GM12878 (cell line): ENCODE data around the gene CLCC1. TPM values are rescaled to one million over a fixed set of nuclear protein-coding genes. Genes with fewer than 3 reads are reported as not detected.

Experiments used
- ATAC-seq: fragments of 200-7000 bp; cut with Tn5 transposase; 3 replicates; pipeline ENCODE4 v1.9.1; 2020; ENCODE audit warnings: mild to moderate bottlenecking, moderate library complexity
- BruUV-seq: library from RNA; stranded (reverse); fragments of 400-500 nt; replicated peaks from 2 replicates; lab custom pipeline; 2021; lab: Mats Ljungman, UMichigan
- CTCF ChIA-PET: fragments of 300-600 bp; sonication (Branson Sonifier 250); formaldehyde crosslinking; extraction: SDS; loops from one replicate; lab custom pipeline; 2021; ENCODE audit warnings: inconsistent platforms; lab: Yijun Ruan, JAX
- POLR2A ChIA-PET: fragments of 350-600 bp; formaldehyde crosslinking; extraction: SDS; loops from one replicate; lab custom pipeline; 2021; ENCODE audit warnings: inconsistent platforms; lab: Charles Lee
- RAD21 ChIA-PET: fragments of 300-600 bp; sonication (Branson Sonifier 250); formaldehyde crosslinking; loops from one replicate; lab custom pipeline; 2023; ENCODE audit warnings: antibody characterized with exemption; ENCODE audit not compliant: unreplicated experiment; lab: Charles Lee
- SMC1A ChIA-PET: fragments of 300-600 bp; sonication (Branson Sonifier 250); formaldehyde crosslinking; loops from one replicate; lab custom pipeline; 2023; ENCODE audit not compliant: unreplicated experiment, uncharacterized antibody; lab: Charles Lee
- DNase-seq: peaks from one replicate; pipeline ENCODE4 v3.0.0-alpha.2; 2011; ENCODE audit warnings: low read depth, low spot score
- FAIRE-seq: peaks from 3 replicates; lab custom pipeline; 2011; peaks lifted over from hg19 to GRCh38; lab: Jason Lieb, UNC
- H2AFZ ChIP-seq: 2 replicates; pipeline ENCODE4 v1.6.0; 2011; ENCODE audit warnings: low read depth, low read length, control low read depth; ENCODE audit not compliant: control insufficient read depth
- H3K27ac ChIP-seq: 2 replicates; pipeline ENCODE4 v1.5.1; 2011; ENCODE audit warnings: control low read depth; ENCODE audit not compliant: control insufficient read depth, insufficient read depth
- H3K27me3 ChIP-seq, 2 experiments: replicated peaks in 1 of 2; 2 replicates each; pipeline versions ENCODE4 v1.6.0 to v1.6.1; 2011; ENCODE audit warnings: low read length in 1 of 2; ENCODE audit not compliant: control insufficient read depth in 2 of 2, insufficient read depth in 2 of 2
- H3K36me3 ChIP-seq, 2 experiments: 2 replicates each; pipeline ENCODE4 v1.5.1; 2011; ENCODE audit warnings: low read length in 1 of 2; ENCODE audit not compliant: control insufficient read depth in 2 of 2, insufficient read depth in 2 of 2
- H3K4me1 ChIP-seq: 2 replicates; pipeline ENCODE4 v1.6.1; 2011; ENCODE audit warnings: mild to moderate bottlenecking, low read length, moderate library complexity, mixed read lengths; ENCODE audit not compliant: control insufficient read depth, insufficient read depth
- H3K4me2 ChIP-seq: 2 replicates; pipeline ENCODE4 v1.6.0; 2011; ENCODE audit warnings: control low read depth; ENCODE audit not compliant: control insufficient read depth, insufficient read depth
- H3K4me3 ChIP-seq: fragments of 200-600 bp; sonication (generic); 2 replicates; pipeline ENCODE4 v1.5.1; 2016
- H3K79me2 ChIP-seq: 2 replicates; pipeline ENCODE4 v1.6.0; 2011; ENCODE audit warnings: low read length; ENCODE audit not compliant: control insufficient read depth, insufficient read depth
- H3K9ac ChIP-seq: 2 replicates; pipeline ENCODE4 v1.8.0; 2011; ENCODE audit warnings: low read length, control low read depth, mixed read lengths; ENCODE audit not compliant: control insufficient read depth, insufficient read depth
- H3K9me3 ChIP-seq: replicated peaks from 3 replicates; pipeline ENCODE4 v1.5.1; 2011; ENCODE audit warnings: mild to moderate bottlenecking, low read length; ENCODE audit not compliant: control insufficient read depth, insufficient read depth
- H4K20me1 ChIP-seq: 2 replicates; pipeline ENCODE4 v1.6.0; 2011; ENCODE audit not compliant: control insufficient read depth, insufficient read depth
- EP300 ChIP-seq, 2 experiments: fragments of 150-350 bp in 1 of 2; IDR thresholded peaks; 2 replicates each; pipeline ENCODE4 v1.6.1; 2011 to 2012; ENCODE audit warnings: low read depth in 2 of 2, low read length in 2 of 2, borderline replicate concordance in 1 of 2, improper control_type of control experiment in 1 of 2, inconsistent platforms in 1 of 2; ENCODE audit not compliant: control insufficient read depth in 1 of 2
- EZH2 ChIP-seq: IDR thresholded peaks from 2 replicates; pipeline ENCODE4 v1.6.1; 2012; ENCODE audit warnings: low read depth, mild to moderate bottlenecking, control low read depth, inconsistent platforms, low read length, borderline replicate concordance; ENCODE audit not compliant: control insufficient read depth
- IRF4 ChIP-seq: IDR thresholded peaks from 2 replicates; pipeline ENCODE4 v1.6.1; 2011; ENCODE audit warnings: low read depth, low read length
- NFIC ChIP-seq: IDR thresholded peaks from 2 replicates; pipeline ENCODE4 v1.6.1; 2012; ENCODE audit warnings: low read depth, mild to moderate bottlenecking, inconsistent platforms, low read length, moderate library complexity
- SMARCA5 ChIP-seq: fragments of 450-650 bp; IDR thresholded peaks from 2 replicates; pipeline ENCODE4 v1.6.1; 2017; ENCODE audit warnings: mild to moderate bottlenecking
- SPI1 ChIP-seq: IDR thresholded peaks from 2 replicates; pipeline ENCODE4 v1.6.1; 2011; ENCODE audit warnings: low read depth, mild to moderate bottlenecking, low read length, moderate library complexity, borderline replicate concordance; ENCODE audit not compliant: insufficient read depth
- USF1 ChIP-seq: IDR thresholded peaks from 2 replicates; pipeline ENCODE4 v1.6.1; 2011; ENCODE audit warnings: borderline replicate concordance, low read depth, mild to moderate bottlenecking, moderate library complexity, mixed read lengths, low read length; ENCODE audit not compliant: insufficient read depth; ENCODE audit errors: extremely low read length
- YBX1 ChIP-seq: fragments of 450-650 bp; IDR thresholded peaks from 2 replicates; pipeline ENCODE4 v1.6.1; 2016; ENCODE audit warnings: antibody characterized with exemption
- ZSCAN29 ChIP-seq: fragments of 450-650 bp; IDR thresholded peaks from 2 replicates; pipeline ENCODE4 v1.6.1; 2017; ENCODE audit warnings: mild to moderate bottlenecking, moderate library complexity
- WGBS: methylation state at CpG from one replicate; pipeline ENCODE4 v1.1.6; 2016; ENCODE audit warnings: low lambda C conversion rate; ENCODE audit not compliant: insufficient replicate concordance, insufficient coverage; ENCODE audit errors: missing lambda C conversion rate; 5-methylcytosine and 5-hydroxymethylcytosine counted together
- in situ Hi-C: fragments of 300-500 bp; cut with MboI; formaldehyde crosslinking; loops from 9 replicates; pipeline ENCODE4 v1.14.3; 2018; ENCODE audit warnings: mixed read lengths
- intact Hi-C: fragments of 100-400 bp; cut with micrococcal nuclease; formaldehyde crosslinking; loops from one replicate; pipeline ENCODE4 v1.14.2; 2022; ENCODE audit not compliant: unreplicated experiment
- polyA plus RNA-seq, 11 experiments: library from polyadenylated mRNA; depleted of rRNA in 4 of 11; unstranded in 6 of 11; stranded (reverse) in 5 of 11; fragments of >200 nt; fragmentation: Nextera tagmentation in 4 of 11; fragmentation: Illumina TruSeq in 1 of 11; extraction: Ambion mirVana in 4 of 11; extraction: Trizol in 1 of 11; gene quantifications; 1 replicate in 1 of 11; 2 replicates in 10 of 11; pipeline versions ENCODE4 v1.2.1 to v1.2.3, GENCODE V29; 2011 to 2016; ENCODE audit warnings: inconsistent platforms in 2 of 11, missing spikeins in 2 of 11, low read depth in 1 of 11
- total RNA-seq, 4 experiments: library from RNA; depleted of rRNA in 3 of 4; stranded (reverse); fragments of >200 nt in 3 of 4; fragmentation: Illumina TruSeq in 1 of 4; extraction: Trizol in 1 of 4; gene quantifications; 2 replicates each; pipeline versions ENCODE4 v1.2.1 to v1.2.3, GENCODE V29; 2013 to 2021
- TF ChIP-seq, protein P1 (sequence below): IDR thresholded peaks from 2 replicates; pipeline ENCODE4 v1.6.1; 2012; ENCODE audit warnings: low read depth, low read length, improper control_type of control experiment
- TF ChIP-seq, protein P2 (sequence below): fragments of 450-650 bp; formaldehyde crosslinking; IDR thresholded peaks from 2 replicates; pipeline ENCODE4 v1.4.0; 2020; ENCODE audit warnings: mild to moderate bottlenecking, moderate library complexity

Gene CLCC1
- total and polyA plus RNA-seq, 10 of the 15 experiments (the other 5 are each of a cell fraction or from before 2014, with no cell fraction given), result 11.9 to 25.8 (median 16.1) TPM

GRCh38 chr1:108925920-108926319 is 37.4 kb downstream of the CLCC1 start:
- H3K4me1 ChIP-seq, result peaks cover 10% of the 10 kb centered on the region
- no peaks in the 10 kb centered on the region for H4K20me1 ChIP-seq
- ATAC-seq (peak; percentile 53), FAIRE-seq (no peak), DNase-seq (no peak)
- no peaks in the 10 kb centered on the region for H3K79me2 ChIP-seq
- no TSS peak for BruUV-seq
- TF ChIP-seq SPI1 (peak; percentile 51; the same call in 1 of the 2 replicates), NFIC (no peak)
- RAD21 ChIA-PET, result interaction anchor here (1.6 kb wide), 1 partner anchor 100 kb away, joined by 6 read pairs; no protein-coding TSS in a partner anchor
- CTCF ChIA-PET, result no interaction called here
- H3K4me3 ChIP-seq, result no peak overlapping the region
- H3K27me3 ChIP-seq, result no peaks in the 10 kb centered on the region
- H3K9me3 ChIP-seq, result no peaks in the 10 kb centered on the region
- H2AFZ ChIP-seq, result no peak overlapping the region
- no peak overlapping the region for H3K9ac ChIP-seq
- intact Hi-C loops (no loop called here), in situ Hi-C loops (no loop called here)
- SMC1A ChIA-PET, result interaction anchor here (1.5 kb wide), 1 partner anchor 9 kb away, joined by 3 read pairs; no protein-coding TSS in a partner anchor
- H3K4me2 ChIP-seq, result peak overlapping the region; percentile 49; the same call in 1 of the 2 replicates
- WGBS, result 98% methylated on average over 2 of the region's 2 CpGs
- H3K36me3 ChIP-seq, result peaks cover 0 to 26% of the 10 kb centered on the region in 2 experiments; a peak in 3 of 4 replicates
- POLR2A ChIA-PET, result interaction anchor here (0.6 kb wide), 1 partner anchor 1151 kb away, joined by 3 read pairs; no protein-coding TSS in a partner anchor
- H3K27ac ChIP-seq, result 0 out of 2 replicates have a peak overlapping the region, but pooled peaks have one; percentile 10

DNA sequence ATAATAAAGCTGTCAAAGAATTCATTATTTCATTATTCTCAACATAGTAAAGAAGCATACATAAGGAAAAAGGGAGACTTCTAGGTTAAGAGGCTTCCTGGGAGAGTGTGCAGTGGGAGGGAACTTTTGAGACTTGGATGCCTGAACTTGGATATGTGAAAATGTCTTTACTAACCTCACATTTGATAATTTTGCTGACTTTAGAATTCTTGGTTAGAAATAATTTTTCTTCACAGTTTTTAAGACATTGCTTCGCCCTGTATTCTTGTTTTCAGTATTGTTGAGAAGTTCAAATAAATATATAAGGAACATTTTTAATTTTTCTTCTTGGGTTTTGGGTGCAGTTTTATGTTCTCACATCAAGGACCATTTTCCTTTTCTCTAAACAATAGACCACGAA is 46.5 kb downstream of the CLCC1 start:
- SMC1A ChIA-PET, result interaction anchor here (1.2 to 1.3 kb wide), 2 partner anchors 9 to 324 kb away, joined by 3 read pairs; no protein-coding TSS in a partner anchor
- Histone ChIP-seq H3K9me3 (no peaks in the 10 kb centered on the region), H3K36me3 (no peaks in the 10 kb centered on the region), H3K9ac (no peak overlapping the region), H3K79me2 (no peaks in the 10 kb centered on the region), H3K27ac (no peak overlapping the region), H4K20me1 (no peaks in the 10 kb centered on the region), H3K4me3 (no peak overlapping the region), H2AFZ (no peak overlapping the region), H3K4me2 (no peak overlapping the region), H3K4me1 (no peaks in the 10 kb centered on the region), H3K27me3 (no peaks in the 10 kb centered on the region)
- RAD21 ChIA-PET, result interaction anchor here (1.4 to 1.5 kb wide), 2 partner anchors 18 to 196 kb away, joined by 3 to 4 read pairs; a partner anchor contains a TSS
- intact Hi-C loops (no loop called here), in situ Hi-C loops (no loop called here)
- WGBS, result 97% methylated on average over 2 of the region's 2 CpGs
- POLR2A ChIA-PET, result no interaction called here
- CTCF ChIA-PET, result interaction anchor here (0.6 to 1.0 kb wide), 2 partner anchors 16 to 1382 kb away, joined by 3 read pairs; no protein-coding TSS in a partner anchor
- ATAC-seq, result no peak
- DNase-seq, result no peak
- no peak for FAIRE-seq
- BruUV-seq, result no TSS peak
- TF ChIP-seq IRF4 (no peak), EP300 (IDR thresholded peaks at IDR 0.05; ENCODE audit: borderline replicate concordance in 1 of 2, control insufficient read depth in 1 of 2, low read depth in 2 of 2, low read length in 2 of 2) (no peak), EZH2 (no peak), ZSCAN29 (no peak), SMARCA5 (no peak), USF1 (no peak), YBX1 (no peak)
- TF ChIP-seq, protein P1, sequence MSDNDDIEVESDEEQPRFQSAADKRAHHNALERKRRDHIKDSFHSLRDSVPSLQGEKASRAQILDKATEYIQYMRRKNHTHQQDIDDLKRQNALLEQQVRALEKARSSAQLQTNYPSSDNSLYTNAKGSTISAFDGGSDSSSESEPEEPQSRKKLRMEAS, result no peak
- TF ChIP-seq, protein P2, sequence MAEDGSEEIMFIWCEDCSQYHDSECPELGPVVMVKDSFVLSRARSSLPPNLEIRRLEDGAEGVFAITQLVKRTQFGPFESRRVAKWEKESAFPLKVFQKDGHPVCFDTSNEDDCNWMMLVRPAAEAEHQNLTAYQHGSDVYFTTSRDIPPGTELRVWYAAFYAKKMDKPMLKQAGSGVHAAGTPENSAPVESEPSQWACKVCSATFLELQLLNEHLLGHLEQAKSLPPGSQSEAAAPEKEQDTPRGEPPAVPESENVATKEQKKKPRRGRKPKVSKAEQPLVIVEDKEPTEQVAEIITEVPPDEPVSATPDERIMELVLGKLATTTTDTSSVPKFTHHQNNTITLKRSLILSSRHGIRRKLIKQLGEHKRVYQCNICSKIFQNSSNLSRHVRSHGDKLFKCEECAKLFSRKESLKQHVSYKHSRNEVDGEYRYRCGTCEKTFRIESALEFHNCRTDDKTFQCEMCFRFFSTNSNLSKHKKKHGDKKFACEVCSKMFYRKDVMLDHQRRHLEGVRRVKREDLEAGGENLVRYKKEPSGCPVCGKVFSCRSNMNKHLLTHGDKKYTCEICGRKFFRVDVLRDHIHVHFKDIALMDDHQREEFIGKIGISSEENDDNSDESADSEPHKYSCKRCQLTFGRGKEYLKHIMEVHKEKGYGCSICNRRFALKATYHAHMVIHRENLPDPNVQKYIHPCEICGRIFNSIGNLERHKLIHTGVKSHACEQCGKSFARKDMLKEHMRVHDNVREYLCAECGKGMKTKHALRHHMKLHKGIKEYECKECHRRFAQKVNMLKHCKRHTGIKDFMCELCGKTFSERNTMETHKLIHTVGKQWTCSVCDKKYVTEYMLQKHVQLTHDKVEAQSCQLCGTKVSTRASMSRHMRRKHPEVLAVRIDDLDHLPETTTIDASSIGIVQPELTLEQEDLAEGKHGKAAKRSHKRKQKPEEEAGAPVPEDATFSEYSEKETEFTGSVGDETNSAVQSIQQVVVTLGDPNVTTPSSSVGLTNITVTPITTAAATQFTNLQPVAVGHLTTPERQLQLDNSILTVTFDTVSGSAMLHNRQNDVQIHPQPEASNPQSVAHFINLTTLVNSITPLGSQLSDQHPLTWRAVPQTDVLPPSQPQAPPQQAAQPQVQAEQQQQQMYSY, result no peak
